ENCODE data around the gene DNAH6.

Gene DNAH6

GRCh38 chr2:84701880-84702279 is 185.6 kb downstream of the DNAH6 start:
- peak; percentile 77 for DNase-seq

- no peak for DNase-seq
These were observed 186.6 kb downstream of the DNAH6 start for GRCh38 chr2:84702941-84703340.

- DNase-seq = no peak
These were observed 187.5 kb downstream of the DNAH6 start for GRCh38 chr2:84703831-84704230.

- DNase-seq = no peak
These were observed 188.4 kb downstream of the DNAH6 start for GRCh38 chr2:84704505-84705244.

GRCh38 chr2:84705858-84706257 is 189.6 kb downstream of the DNAH6 start:
- no peak for DNase-seq

- no peak for DNase-seq
These were observed 192.1 kb downstream of the DNAH6 start for GRCh38 chr2:84708442-84708841.

GRCh38 chr2:84711651-84712050 is 195.4 kb downstream of the DNAH6 start:
- no peak for DNase-seq

GRCh38 chr2:84713441-84713840 is 197.1 kb downstream of the DNAH6 start:
- no peak for DNase-seq

GRCh38 chr2:84716564-84716963 is 200.3 kb downstream of the DNAH6 start:
- DNase-seq = no peak

- no peak for DNase-seq
These were observed 201.0 kb downstream of the DNAH6 start for GRCh38 chr2:84717302-84717701.

GRCh38 chr2:84719434-84719833 is 203.1 kb downstream of the DNAH6 start:
- DNase-seq = no peak

GRCh38 chr2:84723831-84724230 is 207.5 kb downstream of the DNAH6 start:
- DNase-seq = no peak

GRCh38 chr2:84725717-84726116 is 209.4 kb downstream of the DNAH6 start:
- DNase-seq = no peak

GRCh38 chr2:84727315-84727714 is 211.0 kb downstream of the DNAH6 start:
- no peak for DNase-seq

GRCh38 chr2:84729224-84729623 is 212.9 kb downstream of the DNAH6 start:
- no peak for DNase-seq

- DNase-seq = no peak
These were observed 214.9 kb downstream of the DNAH6 start for GRCh38 chr2:84731185-84731584.

- DNase-seq = no peak
These were observed 216.8 kb downstream of the DNAH6 start for GRCh38 chr2:84732897-84733778.

- no peak for DNase-seq
These were observed 219.1 kb downstream of the DNAH6 start for GRCh38 chr2:84735389-84735788.

- DNase-seq = peak; percentile 27
These were observed 225.0 kb downstream of the DNAH6 start for GRCh38 chr2:84741182-84741822.

- DNase-seq = no peak
These were observed 232.0 kb downstream of the DNAH6 start for GRCh38 chr2:84748341-84748740.

- DNase-seq = no peak
These were observed 233.1 kb downstream of the DNAH6 start for GRCh38 chr2:84749442-84749841.

GRCh38 chr2:84755096-84755495 is 238.8 kb downstream of the DNAH6 start:
- DNase-seq = no peak

- DNase-seq = no peak
These were observed 241.3 kb downstream of the DNAH6 start for GRCh38 chr2:84757648-84758047.

- DNase-seq = no peak
These were observed 250.5 kb downstream of the DNAH6 start for GRCh38 chr2:84766791-84767190.
